Spleen (tissue), 11 donors: ENCODE measurements around the gene TNRC6B. TPM values are rescaled to one million over a fixed set of nuclear protein-coding genes. Genes with fewer than 3 reads are reported as not detected.
"Not testable (repeated sequence)": the region's sequence is repeated elsewhere in the genome, so short reads cannot be mapped to it uniquely, and the experiment has no call there.

Experiments
- DNase-seq: peaks from one replicate; pipeline ENCODE4 v3.0.0-alpha.2; 2020
- H3K27ac ChIP-seq, 8 donors: fragments of 200-600 bp; sonication (generic) in 7 of 8; 1 replicate in 4 of 8; 2 replicates in 4 of 8; pipeline versions ENCODE4 v1.5.0 to v1.8.0; 2016 to 2021; ENCODE audit warnings: inconsistent platforms in 4 of 8, mild to moderate bottlenecking in 4 of 8, moderate library complexity in 1 of 8
- H3K27me3 ChIP-seq, 7 donors: fragments of 200-600 bp; sonication (generic) in 6 of 7; replicated peaks in 1 of 7; 1 replicate in 4 of 7; 2 replicates in 3 of 7; pipeline versions ENCODE4 v1.5.0 to v1.8.0; 2016 to 2021; ENCODE audit warnings: inconsistent platforms in 3 of 7, mild to moderate bottlenecking in 1 of 7
- H3K36me3 ChIP-seq, 6 donors: fragments of 200-600 bp; sonication (generic) in 5 of 6; 1 replicate in 4 of 6; 2 replicates in 2 of 6; pipeline versions ENCODE4 v1.5.0 to v1.8.0; 2016 to 2021; ENCODE audit warnings: inconsistent platforms in 2 of 6
- H3K4me1 ChIP-seq, 6 donors: fragments of 200-600 bp; sonication (generic) in 5 of 6; 1 replicate in 3 of 6; 2 replicates in 3 of 6; pipeline versions ENCODE4 v1.5.0 to v1.8.0; 2016 to 2021; ENCODE audit warnings: inconsistent platforms in 3 of 6
- H3K4me3 ChIP-seq, 8 donors: fragments of 200-600 bp; sonication (generic) in 7 of 8; 1 replicate in 4 of 8; 2 replicates in 4 of 8; pipeline versions ENCODE4 v1.5.0 to v1.8.0; 2016 to 2021; ENCODE audit warnings: inconsistent platforms in 4 of 8, mild to moderate bottlenecking in 4 of 8, moderate library complexity in 2 of 8
- H3K9me3 ChIP-seq, 8 donors: fragments of 200-600 bp; sonication (generic) in 7 of 8; 1 replicate in 4 of 8; 2 replicates in 4 of 8; pipeline versions ENCODE4 v1.5.0 to v1.8.0; 2016 to 2021; ENCODE audit warnings: inconsistent platforms in 4 of 8
- POLR2A ChIP-seq, 3 donors: fragments of 450-650 bp; IDR thresholded peaks; one replicate each; pipeline ENCODE4 v1.5.1; 2017; ENCODE audit warnings: antibody characterized with exemption in 3 of 3, mild to moderate bottlenecking in 1 of 3
- POLR2AphosphoS5 ChIP-seq, 3 donors: sonication (generic); formaldehyde crosslinking; IDR thresholded peaks; one replicate each; pipeline ENCODE4 v1.5.1; 2017; ENCODE audit warnings: antibody characterized with exemption in 3 of 3
- WGBS, 5 donors: extraction: QIAGEN DNeasy Blood & Tissue Kit in 3 of 5; methylation state at CpG; one replicate each; pipeline versions ENCODE4 v1.1.5 to v1.1.7; 2013 to 2018; 5-methylcytosine and 5-hydroxymethylcytosine counted together
- intact Hi-C: fragments of 100-400 bp; cut with DNase I; formaldehyde crosslinking; loops from one replicate; pipeline ENCODE4 v1.15.0; 2023; ENCODE audit warnings: low total_unique reads
- polyA plus RNA-seq, 3 donors: library from polyadenylated mRNA; stranded (reverse); fragments of 200-250 nt; gene quantifications; one replicate each; pipeline ENCODE4 v1.2.1, GENCODE V29; 2013
- total RNA-seq, 7 donors: library from RNA; depleted of rRNA in 3 of 7; stranded (reverse); fragments of >200 nt in 3 of 7; fragmentation: NEBNext Ultra II Directional in 4 of 7; extraction: Animal tissue kit (Norgen Biotek cat#: 25700) in 4 of 7; gene quantifications; one replicate each; pipeline versions ENCODE4 v1.1.0 to v1.2.1, GENCODE V29; 2016 to 2021
- TF ChIP-seq, protein P1 (sequence below), 11 experiments: fragments of 200-600 bp in 7 of 11; fragments of 450-650 bp in 4 of 11; sonication (generic) in 4 of 11; IDR thresholded peaks in 8 of 11; conservative IDR thresholded peaks in 3 of 11; 1 replicate in 7 of 11; 2 replicates in 4 of 11; pipeline versions ENCODE4 v1.4.0 to v1.8.0; 2016 to 2021; ENCODE audit warnings: antibody characterized with exemption in 11 of 11, inconsistent platforms in 4 of 11, mild to moderate bottlenecking in 1 of 11
- donor health status: healthy with polysubstance abuse.
- donor health status: DM: no; HTN: no; CAD: no; lungs with moderate emphysema.
- donor health status: DM: no; HTN: no; CAD: no.
- donor health status: Bipolar disorder and iron deficiency.
- donor health status: healthy.
- donor health status: DM: no; HTN: no; CAD: no.
- donor health status: DM: yes; HTN: yes; CAD: no.

The TNRC6B gene
- total and polyA plus RNA-seq, 10 donors = 1.2 to 221 (median 95.3) TPM

DNA sequence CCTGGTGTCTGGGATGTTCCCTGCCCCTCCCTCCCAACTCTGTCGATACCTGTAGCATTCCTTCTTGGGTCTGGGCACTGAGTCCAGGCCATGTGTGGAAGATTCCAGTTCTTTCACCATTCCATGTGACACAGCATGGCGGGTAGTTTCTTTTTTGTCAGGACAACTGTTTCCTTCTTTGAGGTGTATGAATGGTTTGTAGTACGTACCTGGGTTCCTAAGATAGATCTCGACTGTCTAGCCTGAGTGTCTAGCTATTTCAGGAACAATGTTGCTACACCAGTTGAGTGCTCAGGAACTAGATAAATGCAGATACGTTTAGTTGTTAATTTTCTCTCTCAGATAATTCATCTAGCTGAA lies 43.3 kb downstream of the TNRC6B start:
- intact Hi-C loops = no loop called here
- no peaks in the 10 kb centered on the region for H3K27me3 ChIP-seq
- H3K4me1 ChIP-seq = peaks cover 26 to 99% (median 70%) of the 10 kb centered on the region in 6 donors
- TF ChIP-seq POLR2AphosphoS5 (IDR thresholded peaks at IDR 0.05) = no peak
- TF ChIP-seq POLR2A (IDR thresholded peaks at IDR 0.05) = no peak
- TF ChIP-seq, protein P1, sequence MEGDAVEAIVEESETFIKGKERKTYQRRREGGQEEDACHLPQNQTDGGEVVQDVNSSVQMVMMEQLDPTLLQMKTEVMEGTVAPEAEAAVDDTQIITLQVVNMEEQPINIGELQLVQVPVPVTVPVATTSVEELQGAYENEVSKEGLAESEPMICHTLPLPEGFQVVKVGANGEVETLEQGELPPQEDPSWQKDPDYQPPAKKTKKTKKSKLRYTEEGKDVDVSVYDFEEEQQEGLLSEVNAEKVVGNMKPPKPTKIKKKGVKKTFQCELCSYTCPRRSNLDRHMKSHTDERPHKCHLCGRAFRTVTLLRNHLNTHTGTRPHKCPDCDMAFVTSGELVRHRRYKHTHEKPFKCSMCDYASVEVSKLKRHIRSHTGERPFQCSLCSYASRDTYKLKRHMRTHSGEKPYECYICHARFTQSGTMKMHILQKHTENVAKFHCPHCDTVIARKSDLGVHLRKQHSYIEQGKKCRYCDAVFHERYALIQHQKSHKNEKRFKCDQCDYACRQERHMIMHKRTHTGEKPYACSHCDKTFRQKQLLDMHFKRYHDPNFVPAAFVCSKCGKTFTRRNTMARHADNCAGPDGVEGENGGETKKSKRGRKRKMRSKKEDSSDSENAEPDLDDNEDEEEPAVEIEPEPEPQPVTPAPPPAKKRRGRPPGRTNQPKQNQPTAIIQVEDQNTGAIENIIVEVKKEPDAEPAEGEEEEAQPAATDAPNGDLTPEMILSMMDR (IDR thresholded peaks at IDR 0.05 in 8 of 11, conservative IDR thresholded peaks at IDR 0.05 in 3 of 11) = no peak
- H3K9me3 ChIP-seq = no peaks in the 10 kb centered on the region
- H3K36me3 ChIP-seq = peaks cover 0 to 6% (median 0%) of the 10 kb centered on the region in 6 donors
- no peak overlapping the region for H3K4me3 ChIP-seq
- no peak for DNase-seq
- 73 to 85% (median 80%) methylated on average over 5 of the region's 5 CpGs for WGBS, 5 donors
- peak overlapping the region in 6 of 8 donors; percentile 19 to 65 (median 44) for H3K27ac ChIP-seq

DNA sequence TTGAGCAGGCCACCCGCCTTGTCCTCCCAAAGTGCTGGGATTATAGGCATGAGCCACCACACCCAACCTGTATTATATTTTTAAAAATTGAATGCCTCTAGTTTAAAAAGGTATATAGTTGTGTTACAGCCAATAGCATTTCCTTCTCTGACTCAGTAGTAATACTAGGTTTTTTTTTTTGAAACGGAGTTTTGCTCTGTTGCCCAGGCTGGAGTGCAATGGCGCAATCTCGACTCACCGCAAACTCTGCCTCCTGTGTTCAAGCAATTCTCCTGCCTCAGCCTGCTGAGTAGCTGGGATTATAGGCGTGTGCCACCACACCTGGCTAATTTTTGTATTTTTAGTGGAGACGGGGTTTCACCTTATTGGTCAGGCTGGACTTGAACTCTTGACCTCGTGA lies 45.3 kb downstream of the TNRC6B start:
- peaks cover 13 to 80% (median 52%) of the 10 kb centered on the region in 6 donors for H3K4me1 ChIP-seq
- H3K4me3 ChIP-seq, H3K36me3 ChIP-seq, intact Hi-C loops, H3K27me3 ChIP-seq, DNase-seq, H3K27ac ChIP-seq, H3K9me3 ChIP-seq: not testable (repeated sequence)
- WGBS, 5 donors = 73 to 89% (median 83%) methylated on average over 8 of the region's 8 CpGs

DNA sequence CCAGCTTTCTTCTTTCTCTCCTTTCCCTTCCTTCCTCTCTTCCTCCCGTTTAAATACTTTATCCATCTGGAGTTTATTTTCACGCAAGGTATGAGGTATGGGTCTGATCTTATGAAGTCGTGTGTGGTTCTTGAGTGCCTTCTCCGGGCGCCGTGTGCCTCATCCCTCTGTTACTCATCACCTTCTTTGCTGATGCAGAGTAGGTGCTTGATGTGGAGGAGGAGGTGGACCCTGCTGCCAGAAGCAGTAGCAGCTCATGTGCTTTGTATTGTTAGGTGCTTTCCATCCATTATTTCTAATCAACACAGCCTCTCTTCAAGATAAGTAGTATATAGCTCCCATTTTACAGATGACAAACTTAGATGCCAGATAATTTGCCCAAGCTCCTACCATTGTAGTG lies 47.0 kb downstream of the TNRC6B start:
- intact Hi-C loops = no loop called here
- Histone ChIP-seq H3K4me1 (peaks cover 0 to 73% (median 40%) of the 10 kb centered on the region in 6 donors), H3K36me3 (peaks cover 0 to 22% (median 0%) of the 10 kb centered on the region in 6 donors), H3K27me3 (no peaks in the 10 kb centered on the region), H3K9me3 (no peaks in the 10 kb centered on the region), H3K4me3 (no peak overlapping the region), H3K27ac (no peak overlapping the region)
- 73 to 90% (median 87%) methylated on average over 6 of the region's 6 CpGs for WGBS, 5 donors
- DNase-seq = no peak
- TF ChIP-seq POLR2A (IDR thresholded peaks at IDR 0.05) (no peak), POLR2AphosphoS5 (IDR thresholded peaks at IDR 0.05) (no peak)
- TF ChIP-seq, protein P1 (IDR thresholded peaks at IDR 0.05 in 8 of 11, conservative IDR thresholded peaks at IDR 0.05 in 3 of 11) = no peak

DNA sequence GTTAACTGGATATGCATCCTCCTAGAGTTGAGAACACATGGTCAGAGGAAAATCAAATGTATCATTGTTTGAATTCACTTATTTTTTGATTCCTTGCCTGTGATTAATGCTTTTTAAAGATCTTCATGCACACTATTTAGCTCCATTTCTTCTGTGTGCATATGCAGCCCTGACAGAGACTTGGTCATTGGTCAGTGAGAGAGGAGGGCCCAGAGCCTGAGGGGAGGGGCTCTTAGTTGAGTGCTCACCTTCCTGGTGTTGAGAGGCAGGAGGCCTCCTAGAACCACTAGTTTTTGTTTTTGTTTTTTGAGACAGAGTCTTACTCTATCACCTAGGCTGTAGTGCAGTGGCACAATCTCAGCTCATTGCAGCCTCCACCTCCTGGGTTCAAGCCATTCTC lies 48.9 kb downstream of the TNRC6B start:
- Histone ChIP-seq H3K36me3 (peaks cover 0 to 30% (median 0%) of the 10 kb centered on the region in 6 donors), H3K27ac (no peak overlapping the region), H3K4me3 (no peak overlapping the region), H3K9me3 (no peaks in the 10 kb centered on the region), H3K4me1 (peaks cover 0 to 54% (median 23%) of the 10 kb centered on the region in 6 donors), H3K27me3 (no peaks in the 10 kb centered on the region)
- DNase-seq = no peak
- TF ChIP-seq POLR2A (IDR thresholded peaks at IDR 0.05) = no peak
- TF ChIP-seq POLR2AphosphoS5 (IDR thresholded peaks at IDR 0.05) = no peak
- TF ChIP-seq, protein P1 (IDR thresholded peaks at IDR 0.05 in 8 of 11, conservative IDR thresholded peaks at IDR 0.05 in 3 of 11) = no peak
- intact Hi-C loops = no loop called here
